Measurements from ENCODE around the gene IFNGR1. TPM values are rescaled to one million over a fixed set of nuclear protein-coding genes. Genes with fewer than 3 reads are reported as not detected.
"Not testable (repeated sequence)": the region's sequence is repeated elsewhere in the genome, so short reads cannot be mapped to it uniquely, and the experiment has no call there.

IFNGR1 gene
- total and polyA plus RNA-seq, 8 donors = 14.1 to 65.5 (median 22.6) TPM

GRCh38 chr6:137258170-137258569 lies 39.0 kb upstream of the IFNGR1 start:
- H3K27me3 ChIP-seq = no peaks in the 10 kb centered on the region
- ATAC-seq = peak in 1 of 4 donors; percentile 19
- DNase-seq = no peak
- WGBS, 2 donors = 85 to 97% methylated on average over 3 of the region's 3 CpGs
- intact Hi-C loops (cut with DNase I) = no loop called here
- no peak overlapping the region for H3K4me3 ChIP-seq
- no peak overlapping the region for H3K27ac ChIP-seq
- no peaks in the 10 kb centered on the region for H3K36me3 ChIP-seq
- no peak for TF ChIP-seq CTCF (IDR thresholded peaks at IDR 0.05)
- H3K4me1 ChIP-seq = peaks cover 0 to 11% (median 0%) of the 10 kb centered on the region in 3 donors
- no peaks in the 10 kb centered on the region for H3K9me3 ChIP-seq
- FAIRE-seq = no peak

- no peak for ATAC-seq
- no peak for TF ChIP-seq CTCF (IDR thresholded peaks at IDR 0.05)
- DNase-seq = no peak
- WGBS, 2 donors = 92 to 93% methylated on average over 1 of the region's 1 CpG
- H3K27me3 ChIP-seq = no peaks in the 10 kb centered on the region
- no peaks in the 10 kb centered on the region for H3K9me3 ChIP-seq
- H3K36me3 ChIP-seq = no peaks in the 10 kb centered on the region
- H3K27ac ChIP-seq = no peak overlapping the region
- no peak for FAIRE-seq
- H3K4me1 ChIP-seq = peaks cover 0 to 6% (median 0%) of the 10 kb centered on the region in 3 donors
- H3K4me3 ChIP-seq = no peak overlapping the region
- intact Hi-C loops (cut with DNase I) = no loop called here
Measured at GRCh38 chr6:137256350-137257103, 37.3 kb upstream of the IFNGR1 start.

- DNase-seq = no peak
- WGBS, 2 donors = 56 to 80% methylated on average over 1 of the region's 1 CpG
- no peak for FAIRE-seq
- Histone ChIP-seq H3K9me3 (no peaks in the 10 kb centered on the region), H3K27me3 (no peaks in the 10 kb centered on the region), H3K4me1 (no peaks in the 10 kb centered on the region), H3K36me3 (no peaks in the 10 kb centered on the region), H3K4me3 (no peak overlapping the region), H3K27ac (no peak overlapping the region)
- intact Hi-C loops (cut with DNase I) = no loop called here
- no peak for TF ChIP-seq CTCF (IDR thresholded peaks at IDR 0.05)
- ATAC-seq = no peak
Measured at GRCh38 chr6:137254966-137255365, 35.8 kb upstream of the IFNGR1 start.

GRCh38 chr6:137254430-137254829 lies 35.2 kb upstream of the IFNGR1 start:
- H3K9me3 ChIP-seq; H3K36me3 ChIP-seq; H3K27me3 ChIP-seq; ATAC-seq; H3K27ac ChIP-seq; DNase-seq; H3K4me3 ChIP-seq; intact Hi-C loops (cut with DNase I); FAIRE-seq; H3K4me1 ChIP-seq: not testable (repeated sequence)
- 54 to 74% methylated on average over 2 of the region's 2 CpGs for WGBS, 2 donors

- H3K27ac ChIP-seq = no peak overlapping the region
Measured at GRCh38 chr6:137248702-137249101, 29.5 kb upstream of the IFNGR1 start.

More at GRCh38 chr6:137248702-137249101, 29.5 kb upstream of the IFNGR1 start:
- WGBS, 2 donors = 76 to 82% methylated on average over 4 of the region's 4 CpGs
- FAIRE-seq = no peak
- intact Hi-C loops (cut with DNase I) = no loop called here
- Histone ChIP-seq H3K9me3 (no peaks in the 10 kb centered on the region), H3K4me3 (no peak overlapping the region), H3K4me1 (peaks cover 0 to 9% (median 0%) of the 10 kb centered on the region in 3 donors), H3K36me3 (no peaks in the 10 kb centered on the region), H3K27me3 (no peaks in the 10 kb centered on the region)
- no peak for DNase-seq
- peak in 2 of 4 donors; percentile 44 to 63 for ATAC-seq
- no peak for TF ChIP-seq CTCF (IDR thresholded peaks at IDR 0.05)
